Kidney (tissue), 14 donors: Measurements from ENCODE around the gene TENM4. TPM values are rescaled to one million over a fixed set of nuclear protein-coding genes. Genes with fewer than 3 reads are reported as not detected.

ENCODE experiments used
- DNase-seq, 5 donors: peaks; one replicate each; pipeline ENCODE4 v3.0.0-alpha.2; 2013 to 2020
- FAIRE-seq: peaks from 2 replicates; lab custom pipeline; 2012; peaks lifted over from hg19 to GRCh38; lab: Jason Lieb, UNC
- H3K27ac ChIP-seq, 2 donors: one replicate each; pipeline ENCODE4 v1.7.0; 2013; ENCODE audit warnings: low read depth in 2 of 2, low read length in 2 of 2, inconsistent platforms in 1 of 2
- H3K27me3 ChIP-seq: one replicate; pipeline ENCODE4 v1.7.1; 2013; ENCODE audit warnings: low read length, inconsistent platforms; ENCODE audit not compliant: control insufficient read depth, insufficient read depth
- H3K36me3 ChIP-seq, 3 donors: one replicate each; pipeline versions ENCODE4 v1.7.0 to v1.7.1; 2013; ENCODE audit warnings: low read length in 3 of 3, control low read depth in 1 of 3, inconsistent platforms in 1 of 3; ENCODE audit not compliant: insufficient read depth in 3 of 3, control insufficient read depth in 2 of 3
- H3K4me1 ChIP-seq, 3 donors: one replicate each; pipeline versions ENCODE4 v1.7.0 to v1.7.1; 2013; ENCODE audit warnings: low read length in 3 of 3, inconsistent platforms in 1 of 3, low read depth in 1 of 3; ENCODE audit not compliant: control insufficient read depth in 2 of 3, insufficient read depth in 2 of 3
- H3K4me3 ChIP-seq, 3 donors: one replicate each; pipeline versions ENCODE4 v1.7.0 to v1.8.1; 2013; ENCODE audit warnings: low read length in 3 of 3, control low read depth in 1 of 3, inconsistent platforms in 1 of 3
- H3K9ac ChIP-seq, 3 donors: one replicate each; pipeline versions ENCODE4 v1.7.0 to v1.7.1; 2013; ENCODE audit warnings: low read length in 3 of 3, control low read depth in 1 of 3, inconsistent platforms in 1 of 3
- H3K9me3 ChIP-seq, 3 donors: one replicate each; pipeline versions ENCODE4 v1.7.0 to v1.7.1; 2013; ENCODE audit warnings: low read length in 3 of 3, control low read depth in 1 of 3, inconsistent platforms in 1 of 3; ENCODE audit not compliant: control insufficient read depth in 2 of 3, insufficient read depth in 1 of 3
- CTCF ChIP-seq: IDR thresholded peaks from 3 replicates; pipeline ENCODE4 v1.5.1; 2012; ENCODE audit warnings: mild to moderate bottlenecking, moderate library complexity, borderline replicate concordance; ENCODE audit not compliant: insufficient read depth; ENCODE audit errors: extremely low read depth
- intact Hi-C: fragments of 100-400 bp; cut with DNase I; formaldehyde crosslinking; loops from one replicate; pipeline ENCODE4 v1.11.1; 2022
- polyA plus RNA-seq: library from polyadenylated mRNA; stranded (reverse); fragments of 350-450 nt; fragmentation: Illumina TruSeq; extraction: RNeasy Lipid Tissue Mini Kit (QIAGEN cat#74804); gene quantifications from one replicate; pipeline ENCODE4 v1.2.3, GENCODE V29; 2014; ENCODE audit warnings: low read depth, low replicate concordance; ENCODE audit not compliant: insufficient read depth
- total RNA-seq: library from RNA; stranded (reverse); fragmentation: NEBNext Ultra II Directional; extraction: Animal tissue kit (Norgen Biotek cat#: 25700); gene quantifications from one replicate; pipeline ENCODE4 v1.2.1, GENCODE V29; 2021
- donor health status: control.
- donor health status: control.
- donor health status: control.
- donor health status: control.
- donor health status: control.
- donor health status: DM: yes; HTN: yes; CAD: no.
- donor health status: Normal renal cell carcinoma (clear cell type).

TENM4 gene
- total and polyA plus RNA-seq, 2 donors from 2014 or later = 0.34 to 31.0 TPM

GRCh38 chr11:79083352-79083751, 357.5 kb downstream of the TENM4 start:
- Histone ChIP-seq H3K4me1 (peaks cover 3 to 16% (median 8%) of the 10 kb centered on the region in 3 donors), H3K36me3 (no peaks in the 10 kb centered on the region), H3K27ac (no peak overlapping the region), H3K4me3 (no peak overlapping the region), H3K9ac (no peak overlapping the region), H3K27me3 (no peaks in the 10 kb centered on the region), H3K9me3 (no peaks in the 10 kb centered on the region)
- no peak for FAIRE-seq
- DNase-seq = no peak
- intact Hi-C loops = no loop called here
- no peak for TF ChIP-seq CTCF

GRCh38 chr11:79082907-79083306, 357.9 kb downstream of the TENM4 start:
- Histone ChIP-seq H3K27me3 (no peaks in the 10 kb centered on the region), H3K27ac (no peak overlapping the region), H3K9ac (no peak overlapping the region), H3K9me3 (no peaks in the 10 kb centered on the region), H3K36me3 (no peaks in the 10 kb centered on the region), H3K4me3 (no peak overlapping the region), H3K4me1 (peaks cover 0 to 12% (median 8%) of the 10 kb centered on the region in 3 donors)
- FAIRE-seq (no peak), DNase-seq (no peak)
- intact Hi-C loops = no loop called here
- TF ChIP-seq CTCF = no peak

GRCh38 chr11:79082280-79082679, 358.6 kb downstream of the TENM4 start:
- intact Hi-C loops = no loop called here
- no peak overlapping the region for H3K9ac ChIP-seq

More at GRCh38 chr11:79082280-79082679, 358.6 kb downstream of the TENM4 start:
- DNase-seq (no peak), FAIRE-seq (no peak)
- Histone ChIP-seq H3K27me3 (no peaks in the 10 kb centered on the region), H3K27ac (no peak overlapping the region), H3K9me3 (no peaks in the 10 kb centered on the region), H3K36me3 (no peaks in the 10 kb centered on the region), H3K4me3 (no peak overlapping the region), H3K4me1 (peaks cover 0 to 6% (median 3%) of the 10 kb centered on the region in 3 donors)
- no peak for TF ChIP-seq CTCF
